HG03060 (cell line): ENCODE results near the gene TMTC1.

Experiments
- ATAC-seq: cut with Tn5 transposase; IDR thresholded peaks from one replicate; pipeline ENCODE4 v1.9.1; 2021; ENCODE audit warnings: low read depth, moderate number of reproducible peaks; ENCODE audit not compliant: unreplicated experiment

TMTC1 gene

GRCh38 chr12:29551812-29552211 is 231.9 kb downstream of the TMTC1 start:
- ATAC-seq = no peak

DNA sequence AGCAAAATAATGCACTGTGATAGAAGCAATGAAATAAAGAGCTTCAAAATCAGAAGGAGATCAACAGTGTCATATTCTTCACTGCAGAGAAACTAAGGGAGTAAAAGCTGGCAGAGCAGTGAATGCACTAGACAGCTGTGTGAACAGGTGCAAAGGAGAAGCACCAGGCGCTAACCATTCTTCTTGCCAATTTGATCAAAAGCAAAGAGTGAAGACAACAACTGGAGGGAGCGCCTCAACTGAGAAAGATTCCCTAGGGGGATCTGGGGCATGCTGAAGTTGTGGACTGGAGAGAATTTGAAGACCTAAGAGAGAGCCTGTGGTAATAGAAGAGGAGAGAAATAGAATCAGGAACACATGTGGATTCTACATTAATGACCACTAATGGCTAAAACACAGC is 235.9 kb downstream of the TMTC1 start:
- no peak for ATAC-seq

- no peak for ATAC-seq
These were observed 236.6 kb downstream of the TMTC1 start for GRCh38 chr12:29547151-29547632.

- no peak for ATAC-seq
These were observed 237.7 kb downstream of the TMTC1 start for GRCh38 chr12:29546000-29546399.

GRCh38 chr12:29545102-29545467 is 238.7 kb downstream of the TMTC1 start:
- no peak for ATAC-seq

DNA sequence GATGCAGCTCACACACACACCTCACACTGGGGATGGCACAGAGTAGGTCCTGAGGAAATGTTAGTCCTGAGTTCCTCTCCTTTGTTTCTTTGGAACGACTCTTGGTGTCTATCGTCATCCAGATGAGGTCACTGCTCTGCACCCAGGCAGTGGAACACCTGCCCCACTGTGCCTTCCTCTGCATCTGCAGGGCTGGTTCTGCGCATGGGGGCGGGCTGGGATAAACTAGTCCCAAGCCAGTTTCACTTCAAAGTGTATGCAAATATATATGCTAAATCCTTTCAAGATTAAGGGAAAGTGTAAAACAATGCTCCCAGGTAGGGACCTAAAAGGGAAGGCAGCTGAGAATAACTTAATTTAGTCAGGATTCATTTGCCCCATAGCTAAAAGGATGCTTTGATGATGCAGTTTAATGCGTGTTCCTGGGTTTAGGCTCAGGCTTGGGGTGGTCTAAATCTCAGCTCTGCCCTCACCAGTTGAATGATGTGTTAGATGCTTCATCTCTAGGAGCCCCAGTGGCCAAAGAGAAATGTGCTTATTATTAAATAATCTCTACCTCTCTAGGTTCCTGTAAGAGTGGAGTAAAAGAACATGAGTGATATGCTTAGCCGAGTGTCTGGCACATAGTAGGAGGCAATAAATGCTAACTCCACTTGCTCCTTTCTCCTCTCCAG is 239.2 kb downstream of the TMTC1 start:
- ATAC-seq = no peak

GRCh38 chr12:29543036-29543435 is 240.7 kb downstream of the TMTC1 start:
- no peak for ATAC-seq

DNA sequence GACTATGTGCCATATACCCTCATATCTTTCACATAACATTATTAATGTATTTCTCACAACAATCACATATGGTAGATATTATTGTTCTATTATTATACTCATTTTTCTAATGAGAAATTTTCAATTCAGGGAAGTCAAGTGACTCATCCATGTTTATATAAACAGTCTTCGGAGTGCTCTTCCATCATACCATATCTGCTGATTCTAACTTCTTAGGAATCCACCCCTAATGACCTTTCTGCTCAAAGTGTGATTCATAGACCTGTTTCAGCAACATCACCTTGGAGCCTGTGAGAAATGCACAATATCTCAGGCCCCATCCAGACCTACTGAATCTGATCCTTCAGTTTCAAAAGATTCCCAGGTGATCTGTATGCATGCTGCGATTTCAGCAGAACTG is 246.4 kb downstream of the TMTC1 start:
- ATAC-seq = no peak

GRCh38 chr12:29534935-29535334 is 248.8 kb downstream of the TMTC1 start:
- no peak for ATAC-seq

DNA sequence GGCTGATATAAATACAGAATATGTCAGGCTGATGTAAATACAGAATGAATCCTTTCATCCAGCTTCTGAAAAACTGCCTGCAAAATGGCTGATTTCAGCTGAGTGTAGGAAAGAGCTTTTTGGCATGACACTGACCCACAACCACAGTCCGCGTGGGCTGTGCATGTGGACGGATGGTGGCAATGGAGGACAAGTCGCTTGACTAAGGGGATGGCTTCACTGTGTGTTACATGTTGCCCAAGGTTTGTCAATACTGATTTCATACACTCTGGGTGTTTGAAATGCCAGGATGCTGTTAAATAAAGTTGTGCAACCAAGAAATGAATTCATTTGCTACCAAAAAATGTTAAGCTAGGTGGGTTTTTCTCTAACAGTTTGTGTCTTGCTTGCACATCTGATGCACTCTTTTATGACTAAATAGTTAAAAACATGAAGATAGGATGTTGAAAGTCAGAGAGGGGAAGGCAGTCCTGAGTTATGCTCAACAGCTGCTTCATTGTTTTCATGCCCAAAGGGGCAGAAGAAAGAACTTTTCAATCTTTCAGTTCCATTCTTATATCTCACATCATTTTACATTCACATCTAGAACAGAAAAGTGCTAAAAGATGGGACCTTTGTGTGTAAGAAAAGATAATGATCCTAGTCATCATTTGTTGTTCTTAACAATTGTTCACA is 249.8 kb downstream of the TMTC1 start:
- ATAC-seq = no peak

- ATAC-seq = no peak
These were observed 252.3 kb downstream of the TMTC1 start for GRCh38 chr12:29531471-29531870.

- no peak for ATAC-seq
These were observed 253.3 kb downstream of the TMTC1 start for GRCh38 chr12:29530436-29530835.

- ATAC-seq = no peak
These were observed 255.6 kb downstream of the TMTC1 start for GRCh38 chr12:29528161-29528560.

- no peak for ATAC-seq
These were observed 261.8 kb downstream of the TMTC1 start for GRCh38 chr12:29521951-29522350.

- no peak for ATAC-seq
These were observed 264.1 kb downstream of the TMTC1 start for GRCh38 chr12:29519585-29520182.

GRCh38 chr12:29518407-29518806 is 265.3 kb downstream of the TMTC1 start:
- no peak for ATAC-seq

DNA sequence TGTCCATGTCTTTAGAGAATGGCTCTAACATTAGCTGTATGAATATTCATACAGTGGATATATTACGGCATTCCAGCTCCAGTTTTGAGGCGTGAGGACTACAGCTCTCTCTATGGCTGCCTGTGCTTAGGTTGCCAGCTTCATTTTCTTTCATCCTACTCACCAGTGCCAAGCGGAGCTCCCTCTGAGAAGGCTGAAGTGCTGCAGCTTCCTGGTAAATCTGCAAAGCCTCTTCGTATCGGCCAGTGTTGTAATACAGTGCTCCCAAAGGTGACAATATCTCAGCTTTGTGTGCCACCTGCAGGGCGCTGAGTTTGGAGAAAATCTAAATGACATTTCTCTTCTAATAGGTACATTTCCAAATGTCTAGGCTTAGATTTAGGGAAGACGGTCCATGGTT is 266.5 kb downstream of the TMTC1 start:
- no peak for ATAC-seq

DNA sequence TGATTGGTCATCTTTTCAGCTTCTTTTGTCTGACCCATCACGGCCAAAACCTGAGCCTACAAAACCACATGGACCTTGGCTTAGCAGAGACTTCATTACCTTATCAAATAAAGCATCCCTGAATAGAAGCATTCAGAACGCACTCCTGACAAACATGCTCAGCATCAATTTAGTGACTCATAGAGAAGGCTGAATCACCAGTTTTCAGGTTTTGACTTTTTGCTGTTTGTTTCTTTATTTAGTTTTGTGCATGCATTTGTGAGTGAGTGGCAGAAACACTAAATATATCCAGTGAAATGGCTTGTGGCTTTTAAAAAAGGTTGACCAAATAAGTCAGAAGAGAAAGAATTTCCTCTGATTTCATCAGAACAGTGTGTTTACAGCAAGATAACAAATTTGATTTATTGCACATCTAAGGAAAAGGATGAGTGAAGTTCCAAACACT is 267.3 kb downstream of the TMTC1 start:
- no peak for ATAC-seq

DNA sequence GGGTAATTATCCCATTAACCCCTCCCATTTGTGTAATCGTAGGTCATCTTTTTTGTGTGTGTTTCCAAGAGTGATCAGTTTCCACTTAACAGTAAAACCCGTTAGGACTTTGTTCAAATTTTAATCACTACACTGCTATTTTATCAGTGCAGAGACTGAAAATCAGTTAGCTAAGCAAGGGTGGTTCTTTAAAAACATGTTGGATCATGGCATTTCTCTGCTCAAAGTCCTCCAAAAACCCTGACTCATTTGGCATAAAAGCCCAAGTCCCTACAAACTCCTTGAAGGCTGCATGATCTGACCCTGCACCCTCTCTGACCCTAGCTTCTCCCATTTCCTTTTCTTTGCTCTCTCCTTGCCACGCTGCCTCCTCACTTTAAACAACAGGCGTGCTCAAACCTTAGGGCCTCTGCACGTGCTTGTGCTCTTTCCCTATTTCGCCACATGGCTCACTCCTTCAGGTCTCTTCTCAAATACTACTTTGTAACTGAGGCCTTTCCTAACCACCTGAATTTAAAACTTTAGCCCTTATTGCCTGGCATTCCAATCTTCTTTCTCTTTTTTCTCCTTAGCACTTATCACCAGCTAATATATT is 273.1 kb downstream of the TMTC1 start:
- no peak for ATAC-seq

GRCh38 chr12:29509503-29509902 is 274.2 kb downstream of the TMTC1 start:
- no peak for ATAC-seq

- ATAC-seq = no peak
These were observed 274.8 kb downstream of the TMTC1 start for GRCh38 chr12:29508949-29509348.
